ENCODE data around the gene LRCH1.

- TF ChIP-seq EP300 (IDR thresholded peaks at IDR 0.05): no peak
- no peak for TF ChIP-seq CTCF (IDR thresholded peaks at IDR 0.05)
Observed at GRCh38 chr13:46720189-46720588, 167.2 kb downstream of the LRCH1 start.
